ENCODE data around the gene PGLYRP4. TPM values are rescaled to one million over a fixed set of nuclear protein-coding genes. Genes with fewer than 3 reads are reported as not detected.
"Not testable (repeated sequence)": the region's sequence is repeated elsewhere in the genome, so short reads cannot be mapped to it uniquely, and the experiment has no call there.

The PGLYRP4 gene
- total RNA-seq, 1 experiment from 2014 or later, result not detected

- Mint-ChIP-seq H3K9me3 (peaks cover 72% of the 10 kb centered on the region), H3K36me3 (peaks cover 33% of the 10 kb centered on the region), H3K4me3 (no peak overlapping the region), H3K4me1 (no peaks in the 10 kb centered on the region), H3K27ac (no peak overlapping the region), H3K27me3 (ENCODE audit: low read depth) (peaks cover 20% of the 10 kb centered on the region)
- TF ChIP-seq USF1 (CRISPR knock-in tag; IDR thresholded peaks at IDR 0.05) (no peak), ESRRA (CRISPR knock-in tag; IDR thresholded peaks at IDR 0.05; ENCODE audit: borderline replicate concordance) (no peak), ZNF416 (CRISPR knock-in tag; IDR thresholded peaks at IDR 0.05) (no peak), CBFB (CRISPR knock-in tag; IDR thresholded peaks at IDR 0.05; ENCODE audit: low read depth) (no peak), ZNF396 (CRISPR knock-in tag; IDR thresholded peaks at IDR 0.05; ENCODE audit: borderline replicate concordance) (no peak), E2F5 (CRISPR knock-in tag; IDR thresholded peaks at IDR 0.05) (no peak), ZNF425 (CRISPR knock-in tag; conservative IDR thresholded peaks at IDR 0.05) (no peak), ZNF232 (CRISPR knock-in tag; IDR thresholded peaks at IDR 0.05) (no peak), SP1 (CRISPR knock-in tag; conservative IDR thresholded peaks at IDR 0.05) (no peak), E2F4 (CRISPR knock-in tag; IDR thresholded peaks at IDR 0.05; ENCODE audit: borderline replicate concordance, low read depth) (no peak), USF2 (CRISPR knock-in tag; IDR thresholded peaks at IDR 0.05) (no peak), HMGXB4 (CRISPR knock-in tag; IDR thresholded peaks at IDR 0.05) (no peak)
- no peak for ATAC-seq
- ChIA-PET POLR2A (no interaction called here), CTCF (no interaction called here)
- no peak for DNase-seq (ENCODE audit: low spot score)
Measured at GRCh38 chr1:153322568-153322967, 26.1 kb downstream of the PGLYRP4 start.

GRCh38 chr1:153318145-153318544 is 30.5 kb downstream of the PGLYRP4 start:
- DNase-seq (ENCODE audit: low spot score); POLR2A ChIA-PET; ATAC-seq; H3K4me3 Mint-ChIP-seq; H3K4me1 Mint-ChIP-seq; H3K27ac Mint-ChIP-seq: not testable (repeated sequence)
- CTCF ChIA-PET, result interaction anchor here (1.2 kb wide), 1 partner anchor 36 kb away, joined by 3 read pairs; no protein-coding TSS in a partner anchor
- Mint-ChIP-seq H3K36me3 (peaks cover 18% of the 10 kb centered on the region; the same call in 1 of the 2 replicates), H3K27me3 (ENCODE audit: low read depth) (peaks cover 26% of the 10 kb centered on the region), H3K9me3 (peaks cover 47% of the 10 kb centered on the region)

GRCh38 chr1:153316013-153316412 is 32.6 kb downstream of the PGLYRP4 start:
- H3K27ac Mint-ChIP-seq; POLR2A ChIA-PET; H3K36me3 Mint-ChIP-seq; DNase-seq (ENCODE audit: low spot score); CTCF ChIA-PET; H3K4me1 Mint-ChIP-seq; H3K4me3 Mint-ChIP-seq; ATAC-seq: not testable (repeated sequence)
- Mint-ChIP-seq H3K9me3 (peaks cover 29% of the 10 kb centered on the region), H3K27me3 (ENCODE audit: low read depth) (peaks cover 21% of the 10 kb centered on the region)

- POLR2A ChIA-PET; H3K27ac Mint-ChIP-seq; DNase-seq (ENCODE audit: low spot score); H3K36me3 Mint-ChIP-seq; H3K4me3 Mint-ChIP-seq; H3K4me1 Mint-ChIP-seq; ATAC-seq: not testable (repeated sequence)
- Mint-ChIP-seq H3K27me3 (ENCODE audit: low read depth) (peaks cover 20% of the 10 kb centered on the region), H3K9me3 (peaks cover 23% of the 10 kb centered on the region)
- CTCF ChIA-PET, result interaction anchor here (1.3 kb wide), 1 partner anchor 36 kb away, joined by 4 read pairs; no protein-coding TSS in a partner anchor
Measured at GRCh38 chr1:153314388-153314787, 34.3 kb downstream of the PGLYRP4 start.
